SK-MEL-5 (cell line): ENCODE results near the gene MMADHC. TPM values are rescaled to one million over a fixed set of nuclear protein-coding genes. Genes with fewer than 3 reads are reported as not detected.
"Not testable (repeated sequence)": the region's sequence is repeated elsewhere in the genome, so short reads cannot be mapped to it uniquely, and the experiment has no call there.

Source experiments
- DNase-seq: peaks from one replicate; pipeline ENCODE4 v3.0.0-alpha.2; 2016; ENCODE audit warnings: low read depth, low spot score
- in situ Hi-C: cut with HindIII; loops from 2 replicates; pipeline ENCODE4 v1.10.0; 2016; ENCODE audit warnings: low sequenced_read_pairs, high pct_unique_total_duplicates, low pct_unique_long_range_greater_than_20kb
- total RNA-seq: library from RNA; depleted of rRNA; stranded (reverse); fragments of >200 nt; shearing (Covaris generic); gene quantifications from 2 replicates; pipeline ENCODE4 v1.2.3, GENCODE V29; 2014

MMADHC gene
- total RNA-seq, 1 experiment from 2014 or later: 155 TPM

DNA sequence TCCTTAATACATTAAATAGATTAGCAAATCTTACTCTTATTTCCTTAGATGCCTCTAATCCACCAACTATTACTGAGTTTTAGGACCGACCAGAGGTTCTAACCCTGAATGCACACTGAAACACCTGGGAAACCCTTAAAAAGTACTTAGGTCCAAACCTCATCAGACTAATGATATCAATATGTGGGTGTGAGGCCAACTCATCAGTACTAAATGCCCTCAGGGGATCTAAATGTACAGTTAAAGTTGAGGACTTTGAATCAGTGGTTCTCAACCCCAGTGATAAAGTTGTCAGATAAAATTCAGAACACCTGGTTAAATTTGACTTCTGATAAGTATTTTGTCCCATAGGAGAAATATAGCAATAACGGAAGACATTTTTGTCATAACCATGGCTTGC is 20.9 kb downstream of the MMADHC start:
- in situ Hi-C loops: no loop called here

GRCh38 chr2:149565625-149566024 is 21.9 kb downstream of the MMADHC start:
- in situ Hi-C loops, DNase-seq: not testable (repeated sequence)

More for the DNA sequence above, 20.9 kb downstream of the MMADHC start:
- no peak for DNase-seq

DNA sequence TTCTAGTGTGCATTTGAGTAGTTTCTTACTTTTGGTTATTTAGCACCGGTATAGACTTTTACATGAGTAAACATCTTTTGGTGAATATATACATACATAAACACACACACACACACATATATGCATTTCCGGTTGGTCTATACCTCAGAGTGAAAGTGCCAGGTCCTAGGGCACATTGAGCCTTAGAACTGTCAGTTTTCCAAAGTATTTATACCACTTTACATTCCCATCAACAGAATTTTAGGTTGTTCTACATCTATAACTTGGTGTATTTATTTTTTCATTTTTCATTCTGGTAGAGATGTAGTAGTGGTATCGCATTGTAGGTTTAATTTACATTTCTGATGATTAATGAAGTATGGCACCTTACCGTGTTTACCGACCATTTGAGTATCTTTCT is 22.6 kb downstream of the MMADHC start:
- in situ Hi-C loops: no loop called here
- DNase-seq: no peak

- in situ Hi-C loops: no loop called here
These were observed 23.5 kb downstream of the MMADHC start for GRCh38 chr2:149564097-149564496.

DNA sequence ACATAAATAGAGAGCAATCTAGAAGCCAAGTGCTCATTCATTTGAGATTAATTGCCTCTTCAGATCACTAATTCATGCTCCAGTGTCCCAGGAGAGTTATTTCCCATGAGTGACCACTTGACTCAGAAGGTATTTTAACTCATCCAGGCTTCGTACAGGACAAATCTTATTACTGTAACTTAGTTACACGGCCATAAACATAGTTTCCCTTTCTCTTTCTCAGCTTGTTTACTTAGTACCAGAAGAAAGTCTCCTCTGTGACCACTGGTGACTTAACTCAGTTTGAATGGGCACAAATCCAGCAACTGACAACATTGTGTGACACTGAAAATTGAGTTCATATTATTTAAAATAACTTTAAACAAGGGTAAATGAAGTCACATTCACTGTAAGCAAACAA is 25.3 kb downstream of the MMADHC start:
- in situ Hi-C loops: no loop called here
- peak; percentile 16 for DNase-seq

More at GRCh38 chr2:149564097-149564496, 23.5 kb downstream of the MMADHC start:
- no peak for DNase-seq

DNA sequence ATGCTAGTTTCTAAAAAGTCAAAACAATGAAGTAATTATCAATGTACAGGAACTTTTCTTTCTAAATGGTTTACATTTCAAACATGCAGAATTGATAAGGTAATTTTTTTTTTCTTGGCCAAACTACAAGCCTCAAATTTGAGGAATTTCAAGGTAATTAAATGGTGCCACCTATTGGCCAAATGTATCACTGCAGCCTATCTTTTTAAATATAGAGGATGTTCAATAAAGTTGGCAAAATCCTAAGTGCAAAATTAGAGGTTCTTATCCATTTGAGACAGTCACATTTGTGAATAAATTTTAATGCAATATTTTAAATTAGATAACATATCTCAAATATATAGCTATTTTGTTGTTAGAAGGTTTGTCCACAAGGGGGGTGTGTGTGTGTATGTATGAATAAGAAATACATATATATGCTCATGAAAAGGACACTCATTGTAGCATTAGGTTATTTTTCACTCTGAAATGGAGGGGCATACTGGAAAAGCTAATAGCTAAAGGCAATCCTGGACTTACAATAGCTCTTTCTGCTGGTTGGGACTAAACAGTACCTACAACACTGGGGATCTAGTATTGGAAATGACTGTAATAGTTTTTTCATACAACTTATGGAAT is 26.2 kb downstream of the MMADHC start:
- in situ Hi-C loops: no loop called here
- DNase-seq: peak; percentile 40

DNA sequence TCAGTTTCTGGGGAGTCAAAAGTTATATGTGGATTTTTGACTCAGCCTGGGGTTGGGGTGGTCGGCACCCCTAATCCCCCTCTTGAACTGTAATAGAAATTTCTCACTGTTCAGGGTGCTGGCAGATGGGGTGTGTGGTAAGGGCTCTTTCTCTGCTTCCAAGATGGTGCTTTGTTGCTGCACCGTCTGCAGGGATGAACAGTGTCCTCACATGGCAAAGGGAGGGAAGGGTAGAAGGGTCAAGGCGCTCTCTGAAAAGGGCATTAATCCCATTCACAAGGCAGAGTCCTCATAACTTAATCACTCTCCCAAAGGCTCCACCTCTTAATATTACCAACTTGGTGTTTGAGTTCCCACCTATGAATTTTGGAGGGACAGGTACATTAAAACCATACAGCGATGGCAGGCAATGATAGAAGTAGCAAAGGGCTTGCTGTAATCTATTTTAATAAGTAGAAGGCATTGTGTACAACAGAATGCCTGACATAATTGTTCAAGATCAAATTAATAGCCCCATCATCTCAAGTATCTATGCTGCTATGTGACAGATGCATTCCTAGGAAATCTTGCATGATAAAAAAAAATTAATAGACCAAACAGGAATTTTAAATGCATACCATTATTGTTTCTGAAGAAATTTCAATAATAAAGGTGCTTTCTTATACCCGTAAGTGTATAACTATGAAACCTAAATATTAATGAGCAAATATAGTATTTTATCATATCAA is 28.1 kb downstream of the MMADHC start:
- DNase-seq: peak; percentile 7
- in situ Hi-C loops: no loop called here

- DNase-seq: no peak
- in situ Hi-C loops: no loop called here
These were observed 31.1 kb downstream of the MMADHC start for GRCh38 chr2:149556452-149556851.

DNA sequence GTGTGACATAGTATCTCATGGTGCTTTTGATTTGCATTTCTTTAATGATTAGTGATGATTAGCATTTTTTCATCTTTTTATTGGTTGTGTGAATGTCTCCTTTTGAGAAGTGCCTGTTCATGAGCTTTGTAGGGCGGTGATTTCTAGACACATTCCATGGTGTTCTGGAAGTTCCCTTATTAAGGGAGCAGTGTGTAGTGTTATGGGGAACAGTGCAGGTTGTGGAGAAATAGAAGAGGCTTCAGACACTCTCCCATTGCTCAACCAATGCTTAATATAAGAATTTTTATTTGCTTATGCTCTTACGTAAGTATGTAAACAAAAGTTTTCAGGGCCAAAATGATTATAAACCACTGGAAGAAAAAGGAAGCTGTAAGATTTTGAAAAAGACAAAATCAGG is 34.7 kb downstream of the MMADHC start:
- in situ Hi-C loops: no loop called here
- DNase-seq: no peak

- in situ Hi-C loops: no loop called here
- no peak for DNase-seq
These were observed 35.3 kb downstream of the MMADHC start for GRCh38 chr2:149552226-149552625.

DNA sequence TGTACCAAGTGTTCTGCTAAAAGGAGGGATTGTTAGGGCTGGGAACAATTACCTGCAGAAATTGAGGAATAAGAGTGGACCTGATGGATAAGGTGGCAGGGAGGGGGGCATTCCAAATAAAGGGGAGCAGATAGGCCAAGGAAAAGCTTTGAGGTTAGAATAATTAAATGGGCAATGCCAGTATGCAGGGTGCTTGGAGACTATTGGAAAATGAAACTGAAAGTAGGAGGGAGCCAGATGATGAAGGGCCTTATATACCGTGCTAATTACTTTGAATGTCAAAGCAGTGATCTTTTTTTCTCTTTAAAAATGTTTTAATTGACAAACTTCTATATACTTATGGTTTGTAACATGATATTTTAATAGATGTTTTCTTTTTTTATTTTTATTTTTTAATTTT is 42.9 kb downstream of the MMADHC start:
- in situ Hi-C loops: no loop called here
- DNase-seq: no peak

DNA sequence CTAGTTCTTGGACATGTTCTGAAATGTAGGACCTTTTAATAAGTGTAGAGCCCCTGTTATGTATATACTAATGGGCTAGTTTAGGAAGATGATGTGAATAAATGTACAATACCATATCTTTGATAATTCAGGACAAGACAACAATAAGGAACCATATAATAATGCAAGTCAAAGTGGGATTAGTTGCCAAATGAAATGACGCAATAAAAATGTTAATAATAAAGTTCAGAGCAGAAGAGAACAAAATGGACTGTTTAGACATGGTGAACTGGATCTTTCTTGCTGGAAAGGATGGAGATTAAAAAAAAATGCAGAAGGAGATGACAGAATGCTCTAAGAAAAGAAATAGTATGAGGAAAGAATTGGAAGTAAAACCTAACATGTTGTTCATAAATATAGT is 43.7 kb downstream of the MMADHC start:
- in situ Hi-C loops: no loop called here
- DNase-seq: no peak

DNA sequence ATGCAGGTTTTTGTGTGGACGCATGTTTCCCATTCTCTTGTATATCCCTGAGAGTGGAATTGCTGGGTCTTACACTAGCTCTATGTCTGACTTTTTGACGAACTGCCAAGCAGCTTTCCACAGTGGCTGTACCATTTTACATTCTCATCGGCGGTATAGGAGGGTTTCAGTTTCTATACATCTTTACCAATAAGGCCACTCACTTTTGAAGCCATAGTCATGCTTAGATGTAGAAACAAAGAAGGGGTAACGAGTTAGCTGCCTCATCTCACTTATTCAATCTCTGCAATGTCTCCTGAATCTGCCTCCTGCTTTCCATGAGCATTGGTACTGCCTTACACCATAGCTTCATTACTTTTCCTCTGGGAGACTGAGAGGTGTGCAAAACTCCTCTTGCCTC is 47.4 kb downstream of the MMADHC start:
- no peak for DNase-seq
- in situ Hi-C loops: no loop called here

DNA sequence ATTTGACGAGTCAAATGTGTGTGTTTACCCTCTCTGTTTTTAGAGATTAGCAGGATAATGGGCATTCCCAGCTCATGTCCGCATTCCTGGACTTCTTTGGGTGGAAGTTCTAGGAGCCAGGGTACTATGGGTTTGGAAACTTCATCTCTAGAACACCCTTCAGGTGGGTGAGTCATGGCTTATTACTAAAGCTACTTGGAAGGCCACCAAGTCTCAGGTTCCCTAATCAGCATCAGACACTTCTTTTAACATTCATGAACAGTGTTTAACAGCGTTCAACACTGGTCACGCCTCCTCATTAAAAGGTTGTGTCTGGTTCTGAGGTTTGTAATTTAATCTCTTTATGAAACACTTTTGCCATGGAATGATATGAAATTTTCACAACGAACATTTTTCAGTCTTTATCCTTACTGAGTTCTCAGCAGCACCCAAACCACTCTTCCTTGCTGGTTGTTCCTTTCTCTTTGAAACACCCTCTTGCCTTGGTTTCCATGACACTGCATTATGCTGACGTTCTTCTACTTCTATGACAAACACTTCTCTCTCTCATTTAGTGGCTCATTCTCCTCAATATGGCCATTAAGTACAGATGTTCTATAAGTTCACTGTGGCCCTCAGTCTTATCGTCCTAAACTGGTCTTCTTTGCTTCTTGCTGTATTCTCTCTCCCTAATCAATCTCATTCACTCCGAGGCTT is 49.3 kb downstream of the MMADHC start:
- DNase-seq: no peak
- in situ Hi-C loops: no loop called here

DNA sequence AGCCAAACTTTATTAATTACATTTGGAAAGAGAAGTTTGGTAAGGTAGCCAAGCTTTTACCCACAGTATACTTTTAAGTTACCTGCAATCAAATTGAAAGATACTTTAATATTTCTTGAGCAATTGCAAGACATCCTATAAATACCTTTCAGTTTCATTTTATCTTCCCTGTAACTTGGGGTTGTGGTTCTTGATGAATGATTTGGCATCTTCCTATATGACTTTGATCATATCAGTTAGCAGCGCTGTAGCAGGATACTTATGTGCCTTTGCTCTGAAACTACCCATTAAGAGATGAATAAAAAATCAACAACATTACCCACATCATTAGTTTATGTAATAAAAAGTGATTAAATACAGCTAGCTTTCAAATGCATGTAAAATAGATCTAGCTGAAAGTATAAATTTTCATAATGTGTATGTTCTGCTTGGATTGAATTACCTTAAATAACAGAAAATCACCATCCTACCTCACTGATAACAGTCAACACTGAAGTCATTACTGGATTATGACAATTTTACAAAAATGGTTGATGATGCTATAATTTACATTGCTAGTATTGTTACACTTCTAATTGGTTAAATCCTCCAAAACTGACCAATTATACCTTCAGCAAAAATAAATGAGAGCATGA is 50.4 kb downstream of the MMADHC start:
- in situ Hi-C loops: no loop called here
- no peak for DNase-seq

DNA sequence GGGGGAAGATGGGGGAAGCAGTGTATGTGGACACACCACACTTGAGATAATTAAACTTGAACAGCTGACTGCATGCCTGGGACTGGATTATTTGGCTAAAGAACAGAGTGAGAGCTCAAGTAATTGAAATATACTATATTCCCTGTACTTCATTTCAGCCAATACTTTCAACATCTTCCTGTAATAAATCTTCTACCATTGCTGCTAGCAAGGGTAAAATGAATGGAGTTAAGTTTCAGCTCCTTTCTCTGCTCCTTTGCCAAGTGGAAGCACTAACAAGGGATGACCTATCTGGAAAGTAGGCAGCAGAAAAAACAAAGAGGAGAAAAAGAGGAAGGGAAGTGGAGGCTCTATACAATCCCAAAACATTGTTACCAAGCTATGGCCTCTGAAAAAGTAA is 50.9 kb downstream of the MMADHC start:
- in situ Hi-C loops: no loop called here
- no peak for DNase-seq

DNA sequence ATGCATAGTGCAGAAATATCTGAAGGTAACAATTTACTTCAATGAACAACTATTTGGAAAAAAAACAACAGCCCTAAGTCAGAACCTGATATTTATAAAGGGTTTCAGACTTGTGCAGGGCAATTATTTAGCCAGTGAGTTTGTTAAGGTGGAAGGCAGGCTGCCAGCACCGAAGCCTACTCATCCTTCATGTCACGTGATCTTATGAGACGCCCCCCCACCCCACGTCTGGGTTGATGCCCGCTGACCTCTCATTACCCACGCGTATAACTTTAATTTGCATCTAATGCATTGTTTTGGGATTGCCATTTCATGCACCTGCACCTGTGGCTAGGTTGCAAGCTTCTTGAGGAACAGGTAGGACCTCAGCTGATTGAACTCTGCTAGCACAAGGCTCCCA is 52.9 kb downstream of the MMADHC start:
- in situ Hi-C loops: no loop called here
- no peak for DNase-seq

- no peak for DNase-seq
- in situ Hi-C loops: no loop called here
These were observed 58.6 kb downstream of the MMADHC start for GRCh38 chr2:149528983-149529382.
